Measurements from ENCODE around the gene FKBP1B.
A peak's percentile ranks its signal among the peaks of the same experiment; 100 is the strongest.
"Not testable (repeated sequence)": the region's sequence is repeated elsewhere in the genome, so short reads cannot be mapped to it uniquely, and the experiment has no call there.

Gene FKBP1B

DNA sequence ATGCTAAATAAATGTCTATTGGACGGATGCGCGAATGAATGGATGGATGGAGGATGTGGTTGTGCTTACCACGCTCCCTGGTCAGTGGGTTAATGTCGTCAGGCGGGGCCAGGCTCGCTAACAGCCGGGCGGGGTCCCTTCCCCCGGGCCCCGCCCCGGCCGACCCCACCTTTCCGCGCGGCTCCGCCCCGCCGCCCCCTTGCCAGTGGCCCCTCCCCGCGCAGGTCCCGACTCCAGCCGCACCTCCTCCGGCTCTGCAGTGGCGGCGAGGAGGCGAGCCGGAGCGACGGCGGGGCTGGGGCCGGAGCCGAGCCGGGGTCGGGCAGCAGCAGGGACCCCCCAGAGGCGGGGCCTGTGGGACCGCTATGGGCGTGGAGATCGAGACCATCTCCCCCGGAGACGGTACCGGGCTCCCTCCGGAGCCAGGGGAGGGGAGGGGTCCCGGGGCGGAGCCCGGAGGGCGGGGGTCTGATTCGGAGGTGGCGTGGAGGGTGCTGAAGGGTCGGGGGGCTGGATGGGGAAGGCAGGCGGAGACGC is at the start of gene FKBP1B:
FKBP1B (plus strand) TSS at position 257 of the 537 bp plus-strand sequence; CDS start at position 366, 109 bp downstream.
- peak; percentile 21 for DNase-seq

DNA sequence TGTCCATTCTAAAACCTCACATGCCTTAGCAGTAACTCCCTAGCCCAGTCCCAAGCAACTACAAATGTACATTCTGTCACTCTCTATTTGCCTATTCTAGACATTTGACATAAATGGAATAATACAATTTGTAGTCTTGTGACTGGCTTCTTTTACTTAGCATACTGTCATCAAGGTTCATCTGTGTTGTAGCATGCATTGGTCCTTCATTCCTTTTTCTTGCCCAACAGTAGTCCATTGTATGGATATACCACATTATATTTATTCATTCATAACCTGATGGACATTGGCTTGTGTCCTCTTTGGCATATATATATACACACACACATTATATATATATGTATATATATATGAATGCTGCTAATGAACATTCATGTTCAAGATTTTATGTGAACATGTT is 41.8 kb upstream of the FKBP1B start:
- no peak for DNase-seq

DNA sequence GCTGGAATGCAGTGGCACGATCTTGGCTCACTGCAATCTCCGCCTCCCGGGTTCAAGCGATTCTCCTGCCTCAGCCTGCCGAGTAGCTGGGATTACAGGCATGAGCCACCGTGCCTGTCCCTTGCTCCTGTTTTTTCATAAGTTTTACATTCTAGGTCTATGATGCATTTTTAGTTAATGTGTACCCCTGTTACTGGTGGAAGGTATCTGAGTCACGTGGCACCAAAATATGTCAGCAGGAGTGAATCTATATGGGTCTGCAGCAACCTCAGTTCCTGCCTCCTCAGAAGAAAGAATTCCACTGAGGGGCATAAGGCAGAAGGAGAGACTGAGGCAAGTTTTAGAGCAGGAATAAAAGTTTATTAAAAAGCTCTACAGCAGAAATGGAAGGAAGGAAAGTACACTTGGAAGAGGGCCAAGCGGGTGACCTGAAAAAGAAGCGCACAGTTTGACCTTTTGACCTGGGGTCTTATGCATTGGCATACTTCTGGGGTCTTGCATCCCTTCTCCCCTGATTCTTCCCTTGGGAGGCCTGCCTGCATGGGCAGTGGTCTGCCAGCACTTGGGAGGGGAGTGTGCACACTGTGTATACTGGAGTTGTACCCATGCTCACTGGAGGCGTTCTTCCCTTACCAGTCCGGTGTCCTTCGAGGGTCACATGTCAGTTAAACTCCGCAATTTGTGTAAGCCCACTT is 40.7 kb upstream of the FKBP1B start:
- no peak for DNase-seq

DNA sequence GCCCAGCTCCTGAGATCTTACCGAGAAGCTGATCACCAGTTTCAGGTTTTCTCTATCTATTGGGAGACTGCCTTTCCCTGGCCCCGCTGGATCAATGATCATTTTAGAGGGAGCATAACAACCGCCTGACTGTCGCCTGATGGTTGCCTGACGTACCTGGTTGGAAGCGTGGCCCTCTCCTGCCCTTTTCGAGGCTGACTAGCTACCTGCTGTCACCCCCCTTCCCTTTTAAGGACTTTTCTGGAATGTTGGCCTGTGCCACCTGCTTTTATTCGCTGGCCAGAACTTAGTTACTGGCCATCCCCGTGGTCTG is 40.2 kb upstream of the FKBP1B start:
- no peak for DNase-seq

DNA sequence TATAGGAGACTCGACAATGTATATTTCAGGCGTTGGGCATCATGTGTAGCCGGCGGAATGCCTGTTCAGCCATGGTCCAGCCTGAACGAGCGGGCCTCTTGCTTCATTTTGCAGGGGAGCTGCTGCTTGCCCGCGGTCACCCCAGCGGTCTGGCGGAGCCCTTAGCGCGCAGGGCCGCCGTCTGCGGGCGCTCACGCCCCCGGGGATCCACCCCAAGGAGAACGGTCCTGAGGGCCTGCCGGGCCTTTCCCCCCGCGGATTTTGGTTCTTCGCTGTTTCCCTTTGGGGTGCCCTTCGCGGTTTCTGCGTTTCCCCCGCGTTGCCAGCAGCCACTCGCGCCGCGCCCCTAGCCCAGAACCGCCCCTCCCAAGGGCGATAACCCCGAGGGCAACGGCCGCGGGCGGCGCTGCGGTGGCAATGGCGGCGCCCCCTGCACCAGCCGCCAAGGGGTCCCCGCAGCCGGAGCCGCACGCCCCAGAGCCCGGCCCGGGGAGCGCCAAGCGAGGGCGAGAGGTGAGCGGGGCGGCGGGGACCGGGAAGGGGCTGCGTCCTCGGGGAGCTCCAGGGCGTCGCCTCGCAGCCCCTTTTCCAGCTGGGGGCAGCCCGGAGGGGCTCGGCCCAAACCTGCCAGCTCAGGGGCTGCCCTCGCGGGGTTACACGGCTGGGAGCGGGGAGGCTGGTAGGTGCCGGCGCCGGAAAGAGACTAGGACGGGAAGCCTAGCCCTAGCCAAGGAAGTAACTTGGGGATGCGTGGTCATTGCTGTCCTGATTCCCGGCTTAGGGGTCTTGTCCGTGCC is 39.7 kb upstream of the FKBP1B start, which contains the start of gene MFSD2B:
MFSD2B (plus strand) TSS at position 406 of the 797 bp plus-strand sequence; CDS start at position 418, 12 bp downstream.
- DNase-seq, result no peak

DNA sequence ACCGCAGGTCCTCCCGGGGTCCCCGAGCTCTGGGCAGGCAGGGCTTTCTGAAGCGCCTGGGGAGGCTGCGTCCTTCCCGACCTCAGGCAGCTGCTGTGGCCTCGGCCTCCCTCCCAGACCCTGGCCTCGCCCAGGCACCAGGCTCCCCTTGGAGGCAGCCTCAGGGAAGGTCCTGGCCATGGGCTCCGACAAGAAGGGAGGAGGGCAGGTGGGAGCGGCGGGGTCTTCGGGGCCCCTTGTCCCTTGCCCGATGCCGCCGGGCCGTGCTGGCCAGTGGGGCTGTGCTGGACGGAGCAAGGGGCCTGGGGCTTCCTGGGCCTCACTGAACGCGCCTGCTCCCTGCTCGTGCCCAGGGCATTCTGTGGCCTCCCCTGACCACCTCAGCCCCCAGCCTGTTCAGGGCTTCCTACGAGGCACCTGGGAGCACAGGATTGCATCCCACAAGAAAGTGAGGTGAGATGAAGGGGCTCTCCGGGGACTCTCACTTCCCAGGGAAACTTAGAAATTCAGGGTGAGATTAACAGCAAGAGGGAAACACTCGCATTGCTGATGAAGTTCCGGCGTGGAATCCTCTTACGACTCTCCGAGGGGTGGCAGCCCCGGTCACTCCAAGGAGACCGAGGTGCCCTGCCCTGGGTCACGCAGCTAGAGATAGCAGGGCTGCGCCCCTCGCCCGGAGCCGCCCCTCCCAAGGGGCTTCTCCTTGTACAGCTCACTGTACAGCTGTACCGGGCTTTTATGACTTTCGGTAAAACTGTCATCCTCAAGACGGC is 38.9 kb upstream of the FKBP1B start:
- no peak for DNase-seq

DNA sequence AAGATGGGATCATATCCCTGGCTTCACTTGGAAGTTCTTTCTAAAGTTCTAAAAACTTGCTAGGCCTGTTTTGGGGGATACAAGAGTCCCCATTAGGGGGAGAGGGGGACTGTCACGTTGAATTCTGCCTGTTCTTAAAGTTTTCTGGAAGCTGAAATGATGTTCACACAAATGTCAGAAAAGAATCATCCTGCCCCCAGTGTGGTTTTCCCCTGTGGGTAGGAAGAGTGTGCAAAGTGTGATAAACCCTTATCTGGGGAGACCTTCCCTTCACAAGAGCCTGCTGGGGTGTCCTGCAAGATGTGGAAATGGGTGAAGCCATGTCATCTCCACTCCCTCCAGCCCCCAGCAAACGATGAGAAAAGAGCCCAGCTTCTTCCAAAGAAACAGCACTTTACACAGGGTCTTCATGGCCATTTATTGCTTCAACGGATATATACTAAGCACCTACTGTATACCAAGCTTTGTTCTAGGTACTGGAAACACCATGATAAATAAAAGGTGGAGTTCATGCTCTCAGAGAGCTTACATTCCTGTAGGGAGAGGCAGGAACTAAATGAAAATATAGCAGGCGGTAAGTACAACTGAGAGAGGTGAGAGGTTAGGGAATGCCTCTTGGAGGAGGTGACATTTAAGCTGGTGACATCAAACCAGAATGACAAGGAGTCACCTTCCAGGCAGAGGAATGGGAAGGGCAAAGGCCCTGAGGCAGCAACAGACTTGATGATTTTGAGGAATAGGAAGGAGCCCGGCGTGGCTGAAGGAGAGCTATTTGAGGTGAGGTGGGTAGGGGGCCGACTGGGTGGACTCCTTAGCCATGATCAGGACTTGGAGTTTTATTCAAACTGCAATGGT is 38.1 kb upstream of the FKBP1B start:
- DNase-seq, result no peak

DNA sequence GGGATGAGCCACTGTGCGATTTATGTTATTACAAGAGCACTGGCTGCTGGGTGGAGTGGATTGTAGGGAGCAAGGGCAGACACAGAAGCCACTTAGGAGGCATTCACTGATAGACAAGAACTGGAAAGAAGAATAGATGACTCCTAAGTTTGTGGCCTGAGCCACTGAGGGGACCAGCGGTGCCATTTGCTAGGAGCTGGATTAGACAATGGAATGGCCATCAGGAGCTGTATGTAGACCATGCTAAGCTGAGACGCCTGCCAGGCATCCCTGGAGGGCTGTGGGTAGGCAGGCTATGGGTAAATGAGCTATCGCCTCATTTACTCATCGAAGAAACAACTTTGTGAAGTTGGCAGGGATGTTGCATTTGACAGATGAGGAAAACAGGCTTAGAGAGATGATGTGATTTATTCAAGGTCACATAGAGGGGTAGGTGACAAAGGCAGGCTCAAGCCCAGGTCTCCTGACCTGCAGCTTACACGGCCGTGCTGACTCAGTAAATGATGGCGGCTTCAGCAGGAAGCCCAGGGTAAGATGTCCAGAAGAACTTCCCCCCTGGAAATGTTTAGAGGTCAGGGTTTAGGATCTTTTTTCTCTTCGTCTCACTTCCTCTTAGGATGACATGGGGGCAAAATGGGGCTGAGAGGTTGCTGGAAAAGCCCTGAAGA is 36.9 kb upstream of the FKBP1B start:
- DNase-seq, result no peak

DNA sequence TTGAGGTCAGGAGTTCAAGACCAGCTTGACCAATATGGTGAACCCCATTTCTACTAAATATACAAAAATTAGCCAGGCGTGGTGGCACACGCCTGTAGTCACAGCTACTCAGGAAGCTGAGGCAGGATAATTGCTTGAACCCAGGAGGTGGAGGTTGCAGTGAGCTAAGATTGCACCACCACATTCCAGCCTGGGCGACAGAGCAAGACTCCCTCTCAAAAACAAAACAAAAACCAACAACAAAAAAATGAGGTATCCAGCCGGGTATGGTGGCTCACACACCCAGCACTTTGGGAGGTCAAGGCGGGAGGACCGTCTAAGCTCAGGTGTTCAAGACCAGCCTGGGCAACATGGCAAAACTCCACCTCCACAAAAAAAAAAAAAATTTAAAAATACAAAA is 34.6 kb upstream of the FKBP1B start:
- not testable (repeated sequence) for DNase-seq

DNA sequence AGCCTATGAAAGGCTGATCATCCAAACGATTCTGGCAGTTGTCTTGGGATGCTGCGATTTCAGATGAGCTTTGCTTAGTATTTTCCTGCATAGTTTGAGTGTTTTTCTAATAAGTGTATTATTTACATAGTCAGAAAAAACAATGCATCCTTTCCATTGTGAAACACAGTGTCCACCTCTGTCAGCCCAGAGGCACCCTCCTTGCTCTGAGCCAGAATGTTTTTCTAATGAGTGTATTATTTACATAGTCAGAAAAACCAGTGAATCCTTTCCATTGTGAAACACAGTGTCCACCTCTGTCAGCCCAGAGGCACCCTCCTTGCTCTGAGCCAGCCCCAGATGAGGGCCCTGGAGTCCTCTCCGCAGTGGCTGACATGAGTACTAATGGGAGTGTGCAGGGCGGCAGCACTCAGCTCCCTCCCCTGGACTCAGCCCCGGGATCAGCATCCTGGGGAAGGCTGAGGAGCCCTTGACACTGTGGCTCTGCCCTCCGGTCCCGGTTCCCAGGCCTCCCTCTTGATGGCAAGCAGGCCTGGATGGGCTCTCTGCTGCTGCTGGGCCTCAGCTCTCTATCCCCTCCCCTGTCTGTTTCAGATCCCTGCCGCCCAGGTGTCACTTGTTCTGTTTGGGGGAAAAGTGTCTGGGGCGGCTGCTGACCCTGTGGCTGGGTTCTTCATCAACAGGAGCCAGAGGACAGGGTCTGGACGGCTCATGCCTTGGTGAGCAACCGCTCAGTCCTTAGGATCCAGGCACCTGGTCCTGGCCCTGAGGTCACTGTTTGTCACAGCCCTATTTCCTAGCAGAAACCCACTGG is 33.8 kb upstream of the FKBP1B start:
- no peak for DNase-seq

DNA sequence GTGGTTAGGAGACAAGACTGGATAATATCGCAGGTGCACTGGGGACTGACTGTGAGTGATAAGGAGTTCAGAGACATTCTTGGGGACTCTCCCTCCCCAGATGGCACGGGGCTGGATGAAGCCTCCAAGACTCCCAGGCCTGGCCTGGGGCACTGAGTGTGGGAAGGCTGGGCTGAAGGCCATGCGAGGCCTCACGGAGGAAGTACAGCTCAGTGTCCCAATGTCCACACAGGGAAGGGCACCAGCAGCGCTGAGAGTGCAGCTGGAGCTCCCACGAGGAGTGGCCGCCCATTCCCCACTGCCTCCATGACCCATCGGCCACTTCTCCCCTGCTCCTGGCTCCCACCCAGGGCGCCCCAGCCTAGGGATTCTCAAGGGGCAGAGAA is 33.2 kb upstream of the FKBP1B start:
- no peak for DNase-seq

DNA sequence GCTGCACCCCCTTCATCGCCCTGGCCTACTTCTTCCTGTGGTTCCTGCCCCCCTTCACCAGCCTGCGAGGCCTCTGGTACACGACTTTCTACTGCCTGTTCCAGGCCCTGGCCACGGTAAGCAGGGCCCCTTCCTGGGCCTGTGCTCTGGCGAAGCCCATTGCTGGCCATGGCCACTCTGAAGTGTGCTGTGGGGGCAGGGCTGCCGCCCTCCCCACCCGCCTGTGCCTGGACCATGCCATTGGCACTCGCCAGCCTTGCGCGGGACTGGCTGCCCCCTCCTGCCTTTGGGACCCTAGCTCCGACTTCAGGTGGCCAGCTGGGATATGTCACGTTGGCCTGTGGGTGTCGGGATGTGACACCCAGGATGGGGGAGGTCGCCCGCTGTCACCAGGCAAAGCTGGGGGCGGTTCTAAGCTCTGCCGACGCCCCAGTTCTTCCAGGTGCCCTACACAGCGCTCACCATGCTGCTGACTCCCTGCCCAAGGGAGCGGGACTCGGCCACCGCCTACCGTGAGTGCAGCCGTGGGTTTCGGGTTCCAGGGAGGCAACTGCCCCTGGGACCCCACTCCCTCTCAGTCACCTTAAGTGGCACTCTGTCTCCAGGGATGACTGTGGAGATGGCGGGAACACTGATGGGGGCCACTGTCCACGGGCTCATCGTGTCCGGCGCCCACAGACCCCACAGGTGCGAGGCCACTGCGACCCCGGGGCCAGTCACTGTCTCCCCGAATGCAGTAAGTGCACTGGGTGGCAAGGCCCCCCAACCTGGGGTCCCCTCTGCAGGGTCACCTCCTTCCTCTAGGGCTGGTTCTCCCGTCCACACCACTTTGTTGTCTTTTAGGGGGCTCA is 32.5 kb upstream of the FKBP1B start:
- DNase-seq, result no peak

DNA sequence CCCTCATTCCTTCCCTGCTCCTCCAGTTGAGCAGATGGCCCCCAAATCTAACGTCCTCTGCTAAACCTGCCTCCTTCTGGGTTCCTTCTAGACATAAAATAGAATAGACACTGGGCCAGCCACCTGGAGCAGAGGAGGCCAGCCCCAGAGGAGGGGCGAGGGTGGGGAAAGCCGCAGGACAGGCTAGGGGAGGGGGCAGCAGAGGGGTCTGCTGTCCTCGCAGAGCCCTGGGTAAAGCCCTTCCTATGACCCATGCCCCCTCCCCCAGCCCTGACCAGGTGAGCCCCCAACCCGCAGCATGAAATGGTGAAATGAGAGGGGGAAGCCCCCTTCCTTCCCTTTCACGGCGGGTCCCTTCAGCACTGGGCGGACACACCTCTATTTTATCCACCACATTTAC is 31.8 kb upstream of the FKBP1B start:
- no peak for DNase-seq

DNA sequence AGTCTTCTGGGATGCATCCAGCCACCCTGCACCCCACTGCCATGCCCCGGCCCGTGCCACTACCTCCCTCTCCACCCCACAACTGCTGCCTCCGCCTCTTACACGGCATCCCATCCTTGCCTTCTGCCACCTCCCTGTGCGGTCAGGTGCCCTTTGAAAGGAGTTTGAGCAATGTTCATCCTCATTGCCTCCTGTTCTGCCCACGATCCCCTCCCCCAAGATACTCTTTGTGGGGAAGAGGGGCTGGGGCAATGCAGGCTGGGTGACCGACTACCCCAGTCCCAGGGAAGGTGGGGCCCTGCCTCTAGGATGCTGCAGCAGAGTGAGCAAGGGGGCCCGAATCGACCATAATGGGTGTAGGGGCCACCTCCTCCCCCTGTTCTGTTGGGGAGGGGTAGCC is 31.3 kb upstream of the FKBP1B start:
- no peak for DNase-seq

DNA sequence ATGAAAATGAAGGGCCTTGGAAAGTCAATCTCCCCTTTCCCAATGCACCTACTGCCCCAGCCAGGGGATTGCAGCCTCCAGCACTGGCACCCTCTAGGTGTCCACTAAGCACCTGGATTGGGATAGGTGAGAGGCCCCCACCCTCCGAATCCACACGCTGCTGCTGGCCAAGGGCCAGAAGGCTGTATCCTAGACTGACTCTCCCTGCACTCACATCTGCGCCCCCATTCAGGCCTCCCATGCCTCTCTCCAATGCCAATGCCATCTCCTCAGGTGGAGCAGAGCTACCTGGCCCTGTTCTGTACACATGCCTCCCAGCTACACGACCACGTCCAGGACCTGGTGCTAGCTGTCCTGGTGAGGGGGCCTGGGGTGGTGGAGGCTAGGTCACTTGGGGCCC is 29.8 kb upstream of the FKBP1B start:
- DNase-seq, result no peak

DNA sequence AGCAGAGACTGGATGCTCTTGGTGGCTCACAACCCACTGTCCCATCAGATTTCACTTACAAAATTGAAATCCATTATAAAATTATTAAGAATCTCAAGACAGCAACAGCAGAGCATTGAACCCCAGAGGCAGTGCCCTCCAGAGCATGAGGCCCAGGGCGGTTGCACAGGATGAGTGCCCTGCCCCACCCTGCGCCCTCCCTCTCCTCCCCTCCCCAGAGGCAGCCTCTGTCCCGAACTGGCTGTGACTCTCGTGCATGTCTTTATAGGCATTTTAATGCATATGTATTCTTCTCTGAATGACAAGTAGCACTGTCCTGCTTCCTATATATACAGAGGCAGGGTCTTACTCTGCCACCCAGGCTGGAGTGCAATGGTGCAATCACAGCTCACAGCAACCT is 29.3 kb upstream of the FKBP1B start:
- DNase-seq, result no peak

DNA sequence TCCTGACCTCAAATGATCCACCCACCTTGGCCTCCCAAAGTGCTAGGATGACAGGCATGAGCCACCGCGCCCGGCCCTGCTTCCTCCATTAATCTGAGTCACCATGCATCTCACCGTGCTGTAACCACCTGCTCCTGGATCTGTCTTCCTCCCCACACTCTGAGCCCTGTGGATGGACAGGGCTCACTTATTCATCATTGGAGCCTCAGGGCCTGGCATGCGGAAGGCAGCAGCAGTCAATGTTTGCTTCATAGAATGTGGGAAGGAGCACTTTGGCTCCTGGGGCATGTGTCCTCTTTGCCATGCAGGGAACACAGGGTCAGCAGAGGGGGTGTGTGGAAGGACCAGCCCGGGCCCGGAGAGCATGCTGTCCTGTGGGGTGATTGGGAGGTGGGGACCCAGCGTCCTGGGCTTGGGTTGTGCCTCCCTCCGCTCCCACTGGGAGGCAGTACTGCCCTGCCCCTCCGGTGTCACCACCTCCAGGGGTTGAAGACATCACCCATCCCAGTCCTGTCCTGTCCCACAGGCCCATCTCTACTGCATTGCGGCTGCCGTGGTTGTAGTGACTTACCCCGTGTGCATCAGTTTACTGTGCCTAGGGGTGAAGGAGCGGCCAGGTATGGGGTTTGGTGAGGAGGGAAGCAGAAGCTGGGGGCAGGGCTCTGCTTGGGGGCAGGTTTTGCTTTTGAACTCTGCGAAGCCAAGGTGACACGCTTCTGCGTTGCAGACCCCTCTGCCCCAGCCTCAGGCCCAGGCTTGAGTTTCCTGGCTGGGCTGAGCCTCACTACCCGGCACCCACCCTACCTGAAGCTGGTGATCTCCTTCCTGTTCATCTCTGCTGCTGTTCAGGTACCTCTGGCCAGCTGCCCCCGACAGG is 28.2 kb upstream of the FKBP1B start:
- DNase-seq, result no peak

DNA sequence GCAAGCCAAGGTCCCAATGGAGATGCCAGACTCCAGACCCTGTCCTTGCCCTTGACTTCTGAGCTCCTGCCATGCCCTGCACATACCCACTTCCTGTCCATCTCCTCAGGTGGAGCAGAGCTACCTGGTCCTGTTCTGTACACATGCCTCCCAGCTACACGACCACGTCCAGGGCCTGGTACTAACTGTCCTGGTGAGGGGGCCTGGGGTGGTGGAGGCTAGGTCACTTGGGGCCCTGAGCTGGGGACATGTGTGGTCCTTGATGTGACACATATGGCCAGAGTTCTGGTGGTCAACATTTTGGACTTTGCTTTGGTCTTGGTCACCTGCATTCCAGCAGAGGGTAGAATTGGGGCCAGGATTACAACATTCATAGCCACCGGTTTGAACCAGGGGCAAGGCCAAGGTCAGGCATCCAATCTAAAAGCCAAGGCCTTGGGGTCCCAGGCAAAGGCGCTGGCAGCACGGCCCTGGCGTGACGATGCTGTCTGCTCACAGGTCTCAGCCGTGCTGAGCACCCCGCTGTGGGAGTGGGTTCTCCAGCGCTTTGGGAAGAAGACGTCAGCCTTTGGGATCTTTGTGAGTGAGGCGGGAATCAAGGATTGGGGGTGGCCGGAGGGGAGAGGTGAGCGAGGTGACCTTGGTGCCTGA is 27.1 kb upstream of the FKBP1B start:
- no peak for DNase-seq

All from NCI-H1048 (cell line).